Effector memory CD8-positive, alpha-beta T cell (primary cell): ENCODE data around the gene GMCL1.
"Not testable (repeated sequence)": the region's sequence is repeated elsewhere in the genome, so short reads cannot be mapped to it uniquely, and the experiment has no call there.

Source experiments
- ATAC-seq: fragments of 150-1000 bp; cut with Tn5 transposase; replicated peaks from 2 replicates; pipeline ENCODE4 v1.10.0; 2021; ENCODE audit warnings: mild to moderate bottlenecking, moderate library complexity
- DNase-seq, 3 experiments: peaks; one replicate each; pipeline ENCODE4 v3.0.0; 2021
- H3K27ac Mint-ChIP-seq, 2 donors: one replicate each; pipeline ENCODE4 v1.8.0; 2022; ENCODE audit warnings: mild to moderate bottlenecking in 2 of 2, mixed read lengths in 2 of 2, moderate library complexity in 2 of 2
- H3K27me3 Mint-ChIP-seq, 2 donors: one replicate each; pipeline ENCODE4 v1.8.0; 2022; ENCODE audit warnings: mixed read lengths in 2 of 2
- H3K36me3 Mint-ChIP-seq: one replicate; pipeline ENCODE4 v1.8.0; 2022; ENCODE audit warnings: mild to moderate bottlenecking, moderate library complexity, mixed read lengths; ENCODE audit not compliant: insufficient read depth
- H3K4me1 Mint-ChIP-seq, 2 donors: one replicate each; pipeline ENCODE4 v1.8.0; 2022; ENCODE audit warnings: low read depth in 2 of 2, mixed read lengths in 2 of 2
- H3K4me3 Mint-ChIP-seq, 2 donors: one replicate each; pipeline ENCODE4 v1.8.0; 2022; ENCODE audit warnings: mild to moderate bottlenecking in 2 of 2, mixed read lengths in 2 of 2, moderate library complexity in 2 of 2
- H3K9me3 Mint-ChIP-seq, 2 donors: one replicate each; pipeline ENCODE4 v1.8.0; 2022; ENCODE audit warnings: mixed read lengths in 2 of 2

GMCL1 gene

DNA sequence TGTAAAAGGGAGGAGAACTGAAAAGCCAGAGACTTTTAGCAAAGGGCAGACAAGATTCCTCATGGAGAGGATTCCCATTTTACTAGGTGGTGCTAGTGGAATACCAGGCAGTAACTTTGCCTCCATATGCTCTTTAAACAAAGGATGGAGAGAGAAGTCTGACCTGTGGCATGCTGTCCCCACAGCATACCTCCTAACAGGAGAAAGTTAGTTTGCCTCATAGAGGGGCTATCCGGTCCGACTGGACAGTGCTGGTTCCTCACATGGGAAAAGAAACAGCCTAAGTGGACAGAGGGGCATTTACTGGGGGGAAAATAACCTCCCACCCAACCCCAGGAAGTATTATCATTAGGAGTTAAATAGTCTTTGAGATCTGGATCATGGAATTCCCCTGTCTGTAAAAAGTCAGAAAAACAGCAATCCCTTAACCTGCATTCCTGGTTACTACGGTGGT lies 31.6 kb upstream of the GMCL1 start:
- peaks cover 0 to 2% of the 10 kb centered on the region in 2 donors for H3K4me1 Mint-ChIP-seq
- H3K27ac Mint-ChIP-seq: no peak overlapping the region
- no peaks in the 10 kb centered on the region for H3K27me3 Mint-ChIP-seq
- no peak overlapping the region for H3K4me3 Mint-ChIP-seq
- H3K36me3 Mint-ChIP-seq: peaks cover 2% of the 10 kb centered on the region
- DNase-seq: no peak
- no peak for ATAC-seq
- H3K9me3 Mint-ChIP-seq: no peaks in the 10 kb centered on the region

DNA sequence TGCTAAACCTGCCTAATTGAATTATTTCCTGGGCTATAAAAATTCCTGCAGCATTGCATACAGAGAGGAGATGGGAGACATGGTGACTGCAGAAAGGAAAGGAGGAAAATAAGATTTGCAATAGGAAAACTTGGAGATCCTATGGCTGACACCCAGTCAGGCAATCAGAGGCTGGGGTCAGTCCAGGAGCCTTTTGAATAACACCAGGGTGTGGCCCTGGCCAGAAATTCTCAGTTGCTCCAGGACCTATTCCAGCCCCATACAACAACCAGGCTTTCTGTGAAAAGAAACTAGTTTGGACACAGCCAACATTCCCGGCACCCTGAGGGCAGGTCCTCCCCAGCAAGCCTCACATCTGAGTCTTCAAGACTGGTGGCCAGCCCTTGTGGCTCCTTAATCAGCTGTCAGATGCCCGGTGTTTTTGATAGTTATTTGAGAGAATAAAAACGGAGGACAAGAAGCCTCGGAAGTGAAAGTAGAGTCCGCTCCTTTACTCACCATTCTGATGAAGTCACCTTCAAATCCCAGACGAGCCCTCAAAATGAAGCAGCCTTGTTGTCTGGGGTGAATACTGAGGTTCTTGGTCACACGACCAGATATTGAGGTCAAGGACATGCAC lies 31.1 kb upstream of the GMCL1 start:
- Mint-ChIP-seq H3K9me3 (no peaks in the 10 kb centered on the region), H3K4me3 (no peak overlapping the region), H3K4me1 (peaks cover 4% of the 10 kb centered on the region in 2 donors), H3K36me3 (peaks cover under 1% of the 10 kb centered on the region), H3K27me3 (no peaks in the 10 kb centered on the region), H3K27ac (peak overlapping the region in 1 of 2 donors; percentile 21)
- no peak for ATAC-seq
- DNase-seq: no peak

DNA sequence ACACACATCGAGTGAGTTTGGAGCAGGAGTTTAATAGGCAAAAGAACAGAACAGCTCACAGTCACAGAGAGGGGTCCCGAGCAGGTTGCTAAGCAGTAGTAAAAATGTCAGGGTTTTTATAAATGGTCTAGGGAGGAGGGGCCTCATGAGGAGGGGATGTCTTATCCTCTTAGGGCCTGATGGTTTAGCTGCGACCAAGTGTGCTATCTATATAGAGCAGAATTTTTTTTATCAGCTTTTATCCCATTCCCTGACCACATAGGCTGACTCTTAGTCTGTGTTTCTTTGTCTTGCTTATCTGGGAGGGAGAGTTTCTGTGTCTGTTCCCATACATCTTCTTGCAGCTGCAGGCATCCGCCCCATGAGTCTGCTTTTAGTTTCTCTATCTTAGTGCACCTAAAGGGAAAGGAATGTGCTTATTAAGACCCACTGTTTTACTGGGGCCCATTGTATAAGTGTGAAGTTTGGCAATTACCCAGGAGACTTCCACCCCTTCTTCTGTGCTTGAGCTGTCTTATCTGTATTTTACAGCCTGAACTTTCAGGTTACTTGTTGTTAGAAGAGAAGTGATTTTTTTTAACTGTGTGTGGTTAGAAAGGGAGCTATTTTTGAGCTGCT lies 30.4 kb upstream of the GMCL1 start:
- DNase-seq (no peak), ATAC-seq (no peak)
- H3K27me3 Mint-ChIP-seq: no peaks in the 10 kb centered on the region
- peaks cover 7% of the 10 kb centered on the region in 2 donors for H3K4me1 Mint-ChIP-seq
- no peak overlapping the region for H3K4me3 Mint-ChIP-seq
- H3K27ac Mint-ChIP-seq: peak overlapping the region in 1 of 2 donors; percentile 21
- H3K9me3 Mint-ChIP-seq: no peaks in the 10 kb centered on the region
- H3K36me3 Mint-ChIP-seq: no peaks in the 10 kb centered on the region

DNA sequence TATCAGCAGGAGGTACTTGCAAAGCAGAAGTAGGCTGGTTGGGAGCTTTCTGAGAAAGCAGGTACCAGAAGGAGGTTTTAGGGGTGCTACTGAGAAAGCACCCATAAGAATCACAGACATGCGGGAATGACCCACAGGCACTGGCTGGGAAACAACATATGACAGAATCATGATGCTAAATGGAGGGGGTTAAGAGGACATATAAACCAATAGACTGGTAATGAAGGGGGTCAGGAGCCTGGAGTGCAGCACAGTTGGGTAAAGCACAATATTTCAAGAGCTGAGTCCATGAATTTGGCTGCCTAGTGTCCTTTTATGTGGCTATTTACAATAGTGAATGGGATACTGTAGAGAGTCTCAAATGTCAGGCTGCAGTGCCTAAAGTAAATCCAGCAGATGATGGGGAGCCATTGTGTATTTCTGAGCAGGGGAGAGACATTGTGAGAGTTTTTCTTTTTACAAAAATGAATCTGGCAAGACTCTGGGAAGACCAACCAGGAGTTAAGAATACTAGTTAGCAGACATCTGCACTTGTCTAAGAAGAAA lies 27.6 kb upstream of the GMCL1 start:
- Mint-ChIP-seq H3K4me1 (peaks cover 7 to 12% of the 10 kb centered on the region in 2 donors), H3K9me3 (no peaks in the 10 kb centered on the region), H3K4me3 (no peak overlapping the region), H3K36me3 (peaks cover 7% of the 10 kb centered on the region), H3K27me3 (no peaks in the 10 kb centered on the region), H3K27ac (no peak overlapping the region)
- ATAC-seq: no peak
- no peak for DNase-seq

DNA sequence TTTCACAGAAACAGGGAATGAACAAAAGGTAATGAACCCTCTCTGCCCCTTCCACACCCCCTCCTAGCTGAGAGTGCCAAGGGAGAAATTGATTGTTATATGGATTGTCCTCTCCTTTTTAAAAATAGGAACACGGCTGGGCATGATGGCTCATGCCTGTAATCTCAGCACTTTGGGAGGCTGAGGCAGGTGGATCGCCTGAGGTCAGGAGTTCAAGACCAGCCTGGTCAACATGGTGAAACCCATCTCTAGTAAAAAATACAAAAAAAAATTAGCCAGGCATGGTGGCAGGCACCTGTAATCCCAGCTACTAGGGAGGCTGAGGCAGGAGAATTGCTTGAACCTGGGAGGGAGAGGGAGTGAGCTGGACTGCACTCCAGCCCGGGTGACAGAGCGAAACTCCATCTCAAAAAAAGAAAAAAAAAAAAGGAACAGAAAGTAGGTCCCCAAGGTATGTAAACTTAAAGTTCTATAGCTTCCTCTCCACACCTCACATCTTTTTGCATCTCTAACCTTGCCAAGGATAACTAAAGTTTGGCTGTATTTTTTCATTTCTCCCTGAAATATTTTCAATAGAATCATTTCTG lies 26.6 kb upstream of the GMCL1 start:
- not testable (repeated sequence) for H3K27me3 Mint-ChIP-seq, H3K27ac Mint-ChIP-seq, H3K36me3 Mint-ChIP-seq, H3K4me3 Mint-ChIP-seq, ATAC-seq, DNase-seq, H3K9me3 Mint-ChIP-seq
- H3K4me1 Mint-ChIP-seq: peaks cover 7 to 12% of the 10 kb centered on the region in 2 donors

DNA sequence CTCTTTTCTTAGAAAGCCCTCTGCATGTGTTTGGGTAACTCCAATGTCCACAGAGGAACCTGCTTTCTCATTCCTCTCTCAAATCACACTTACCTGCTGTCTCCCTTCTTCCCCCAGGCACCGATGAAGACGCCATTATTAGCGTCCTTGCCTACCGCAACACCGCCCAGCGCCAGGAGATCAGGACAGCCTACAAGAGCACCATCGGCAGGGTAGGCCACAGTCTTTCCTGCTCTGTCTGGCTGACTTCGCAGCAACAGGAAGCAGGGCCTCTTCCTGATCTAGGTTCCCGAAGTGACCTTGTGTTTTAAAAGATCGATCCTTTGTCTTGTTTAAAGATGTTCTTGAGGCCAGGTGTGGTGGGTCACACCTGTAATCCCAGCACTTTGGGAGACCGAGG lies 25.0 kb upstream of the GMCL1 start:
- Mint-ChIP-seq H3K27ac (no peak overlapping the region), H3K4me1 (peaks cover 7 to 9% of the 10 kb centered on the region in 2 donors), H3K9me3 (no peaks in the 10 kb centered on the region), H3K4me3 (no peak overlapping the region), H3K36me3 (peaks cover 7% of the 10 kb centered on the region), H3K27me3 (no peaks in the 10 kb centered on the region)
- no peak for DNase-seq
- ATAC-seq: no peak

DNA sequence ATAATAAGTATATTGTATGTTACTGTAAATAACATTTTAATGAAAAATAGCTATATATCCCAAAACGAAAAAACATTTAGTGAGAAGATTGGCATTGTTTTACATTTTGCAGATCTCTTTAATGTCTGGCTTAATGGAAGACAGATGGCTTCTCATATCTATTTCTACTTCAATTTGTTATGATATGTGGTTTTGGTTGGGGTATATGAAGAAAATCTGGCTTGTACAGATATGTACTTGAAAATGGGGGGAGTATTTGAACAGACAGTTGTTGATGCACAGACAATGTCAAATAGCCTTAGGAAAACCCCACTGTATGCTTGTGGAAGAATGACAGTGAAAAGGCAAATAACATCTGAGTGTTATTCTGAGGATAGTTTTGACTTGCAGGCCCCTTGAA lies 23.6 kb upstream of the GMCL1 start:
- ATAC-seq: no peak
- Mint-ChIP-seq H3K36me3 (peaks cover 7% of the 10 kb centered on the region), H3K4me3 (no peak overlapping the region), H3K9me3 (no peaks in the 10 kb centered on the region), H3K4me1 (peaks cover 7 to 9% of the 10 kb centered on the region in 2 donors), H3K27me3 (no peaks in the 10 kb centered on the region), H3K27ac (no peak overlapping the region)
- DNase-seq: no peak

DNA sequence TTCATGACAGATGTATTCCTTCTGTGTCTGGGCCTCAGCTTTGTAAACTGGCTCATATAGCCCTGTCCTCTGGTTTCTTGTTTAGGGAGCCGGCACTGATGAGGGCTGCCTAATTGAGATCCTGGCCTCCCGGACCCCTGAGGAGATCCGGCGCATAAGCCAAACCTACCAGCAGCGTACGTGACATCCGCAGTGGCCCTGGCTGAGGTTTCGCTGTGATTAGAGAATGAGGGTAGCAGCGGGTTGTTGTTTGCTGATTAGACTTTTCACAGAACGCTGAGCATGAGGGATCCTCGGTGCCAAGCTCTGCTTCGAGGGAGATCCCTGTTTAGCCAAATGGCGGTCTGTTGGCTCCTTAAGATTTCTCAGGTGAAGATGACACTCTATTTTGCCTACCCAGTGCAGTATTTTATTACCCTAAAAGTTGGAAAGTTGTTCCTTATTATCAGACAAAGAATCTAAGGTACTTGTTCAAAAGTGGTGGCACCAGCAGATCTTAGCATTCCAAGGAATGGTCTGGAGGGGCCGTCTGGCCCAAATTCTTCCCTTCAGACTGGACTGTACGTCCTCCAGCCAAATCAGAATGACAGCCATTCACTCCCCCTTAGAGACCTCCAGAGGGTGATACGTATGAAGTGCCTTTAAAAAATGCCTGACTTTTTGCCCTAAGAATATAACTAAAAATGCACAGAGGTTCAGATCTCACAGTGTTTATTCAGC lies 21.5 kb upstream of the GMCL1 start:
- H3K4me1 Mint-ChIP-seq: peaks cover 7 to 9% of the 10 kb centered on the region in 2 donors
- DNase-seq (no peak), ATAC-seq (no peak)
- peaks cover 14% of the 10 kb centered on the region for H3K36me3 Mint-ChIP-seq
- no peaks in the 10 kb centered on the region for H3K9me3 Mint-ChIP-seq
- no peak overlapping the region for H3K27ac Mint-ChIP-seq
- H3K4me3 Mint-ChIP-seq: no peak overlapping the region
- H3K27me3 Mint-ChIP-seq: no peaks in the 10 kb centered on the region

DNA sequence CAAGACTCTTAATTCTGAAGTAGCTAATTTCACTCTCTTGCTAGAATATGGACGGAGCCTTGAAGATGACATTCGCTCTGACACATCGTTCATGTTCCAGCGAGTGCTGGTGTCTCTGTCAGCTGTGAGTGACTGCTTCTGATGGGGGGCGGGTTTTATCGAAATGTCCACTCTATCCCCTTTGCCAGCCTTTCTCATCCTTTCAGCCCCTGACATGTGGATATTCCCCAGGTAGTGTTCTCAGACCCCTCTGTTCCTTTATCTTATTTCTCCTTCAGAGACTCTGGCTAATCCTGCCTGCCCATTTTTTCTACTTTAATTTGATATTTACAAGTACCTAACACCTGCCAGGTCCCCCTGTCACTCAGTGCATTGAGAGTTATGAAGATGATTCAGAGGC lies 18.9 kb upstream of the GMCL1 start:
- H3K4me3 Mint-ChIP-seq: no peak overlapping the region
- no peak overlapping the region for H3K27ac Mint-ChIP-seq
- DNase-seq: no peak
- peaks cover 19% of the 10 kb centered on the region for H3K36me3 Mint-ChIP-seq
- no peaks in the 10 kb centered on the region for H3K27me3 Mint-ChIP-seq
- no peak for ATAC-seq
- H3K9me3 Mint-ChIP-seq: no peaks in the 10 kb centered on the region
- no peaks in the 10 kb centered on the region for H3K4me1 Mint-ChIP-seq

DNA sequence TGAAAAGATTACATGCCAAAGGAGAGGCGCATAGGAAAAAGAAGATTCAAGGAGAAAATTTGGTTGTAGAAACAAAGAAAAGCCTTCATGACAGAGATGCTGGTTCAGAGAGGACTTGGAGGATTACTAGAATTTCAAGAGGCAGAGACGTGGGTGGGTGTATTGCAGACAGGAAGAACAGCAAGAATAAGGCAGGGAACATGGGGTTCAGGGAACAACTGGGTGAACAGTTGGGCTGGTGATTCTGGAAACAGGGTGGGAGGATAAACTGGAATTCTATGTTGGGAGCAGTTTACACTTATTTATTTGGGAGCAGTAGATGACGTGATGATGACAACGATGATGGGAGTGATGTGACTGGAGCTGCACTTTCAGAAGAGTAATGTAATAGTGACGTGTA lies 18.4 kb upstream of the GMCL1 start:
- ATAC-seq: no peak
- no peak overlapping the region for H3K4me3 Mint-ChIP-seq
- H3K4me1 Mint-ChIP-seq: no peaks in the 10 kb centered on the region
- DNase-seq: no peak
- peaks cover 19% of the 10 kb centered on the region for H3K36me3 Mint-ChIP-seq
- H3K27ac Mint-ChIP-seq: peak overlapping the region in 1 of 2 donors; percentile 1
- H3K9me3 Mint-ChIP-seq: no peaks in the 10 kb centered on the region
- no peaks in the 10 kb centered on the region for H3K27me3 Mint-ChIP-seq

DNA sequence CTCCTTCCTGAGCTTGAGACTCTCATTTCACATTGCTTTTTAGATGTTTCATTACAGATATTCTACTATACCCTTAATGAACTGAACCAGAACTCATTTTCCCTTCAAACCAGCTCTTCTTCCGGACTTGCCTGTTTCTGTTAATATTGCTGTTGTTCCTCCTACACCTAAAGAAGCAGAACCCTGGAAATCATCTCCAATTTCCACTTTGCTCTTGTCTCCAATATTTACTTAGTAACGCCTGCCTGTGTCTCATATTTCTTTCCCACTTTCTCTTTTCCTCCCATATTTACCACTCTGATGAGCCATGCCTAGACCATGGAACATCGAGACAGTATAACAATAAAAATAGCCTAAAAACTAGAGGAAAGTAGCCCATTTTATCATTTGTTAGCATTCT lies 17.9 kb upstream of the GMCL1 start:
- no peaks in the 10 kb centered on the region for H3K27me3 Mint-ChIP-seq
- no peak overlapping the region for H3K4me3 Mint-ChIP-seq
- ATAC-seq (no peak), DNase-seq (no peak)
- H3K27ac Mint-ChIP-seq: no peak overlapping the region
- H3K4me1 Mint-ChIP-seq: no peaks in the 10 kb centered on the region
- peaks cover 15% of the 10 kb centered on the region for H3K36me3 Mint-ChIP-seq
- H3K9me3 Mint-ChIP-seq: no peaks in the 10 kb centered on the region

DNA sequence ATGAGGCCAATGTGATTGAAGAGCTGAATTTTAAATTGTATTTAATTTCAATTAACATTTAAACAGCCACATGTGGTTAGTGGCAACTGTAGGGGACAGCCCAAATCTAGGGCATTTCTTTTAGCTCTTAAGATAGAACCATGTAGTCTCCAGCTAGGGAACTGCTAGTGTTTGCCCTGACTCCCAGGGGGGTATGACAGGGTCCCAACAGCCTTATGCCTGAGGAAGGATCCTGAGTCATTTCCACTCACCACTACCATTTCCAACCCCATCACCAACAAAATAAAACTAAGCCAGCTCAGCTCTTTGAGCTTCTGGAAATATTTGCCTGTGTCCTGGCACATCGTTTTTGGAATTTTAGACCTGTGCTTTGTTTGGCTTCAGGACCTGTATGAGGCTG lies 13.7 kb upstream of the GMCL1 start:
- no peaks in the 10 kb centered on the region for H3K27me3 Mint-ChIP-seq
- H3K4me1 Mint-ChIP-seq: peaks cover 0 to 7% of the 10 kb centered on the region in 2 donors
- peaks cover 14% of the 10 kb centered on the region for H3K36me3 Mint-ChIP-seq
- no peak overlapping the region for H3K4me3 Mint-ChIP-seq
- no peak overlapping the region for H3K27ac Mint-ChIP-seq
- DNase-seq (no peak), ATAC-seq (no peak)
- no peaks in the 10 kb centered on the region for H3K9me3 Mint-ChIP-seq

DNA sequence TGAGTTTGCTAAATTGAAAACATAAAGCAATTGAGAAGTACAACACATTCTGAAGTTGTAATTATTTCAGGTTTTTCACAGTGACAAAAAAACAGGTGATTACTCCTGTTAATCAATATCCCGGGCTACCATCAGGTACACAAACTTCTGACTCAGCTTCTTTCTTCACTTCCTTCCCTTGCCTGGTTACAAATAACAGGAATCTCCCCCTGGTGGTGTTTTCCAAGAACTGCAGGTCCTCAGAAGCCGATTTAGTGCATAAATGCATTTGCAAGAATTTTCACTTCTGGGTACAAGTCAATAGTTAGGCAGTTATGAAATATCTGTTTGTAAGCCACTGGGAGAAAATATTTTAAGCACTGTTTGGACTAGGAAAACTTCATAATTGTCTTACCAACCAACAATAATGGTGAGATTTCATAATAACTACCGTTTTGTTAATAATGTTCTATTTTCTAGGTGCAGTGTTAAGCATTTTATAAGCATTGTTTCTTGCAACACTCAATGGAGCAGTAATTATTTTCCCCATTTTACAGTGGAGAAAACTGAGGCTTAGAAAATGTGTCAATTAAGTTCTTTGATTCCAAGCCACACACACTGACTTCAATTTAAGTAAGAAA lies 12.4 kb upstream of the GMCL1 start:
- peaks cover 14% of the 10 kb centered on the region for H3K36me3 Mint-ChIP-seq

More for the DNA sequence above, 12.4 kb upstream of the GMCL1 start:
- Mint-ChIP-seq H3K27ac (no peak overlapping the region), H3K9me3 (no peaks in the 10 kb centered on the region), H3K4me3 (no peak overlapping the region), H3K27me3 (no peaks in the 10 kb centered on the region), H3K4me1 (peaks cover 0 to 7% of the 10 kb centered on the region in 2 donors)
- ATAC-seq (peak; percentile 81), DNase-seq (peak; percentile 71 to 76 (median 73))
